HepG2 (cell line): ENCODE data around the gene GPC6.

Source experiments
- CTCF ChIP-seq: sonication (generic); formaldehyde crosslinking; IDR thresholded peaks from 2 replicates; pipeline ENCODE4 v1.5.0; 2020; ENCODE audit warnings: mild to moderate bottlenecking, missing genetic modification reagents, moderate library complexity
- DMTF1 ChIP-seq: sonication (generic); formaldehyde crosslinking; IDR thresholded peaks from 2 replicates; pipeline ENCODE4 v1.4.0; 2020; ENCODE audit warnings: mild to moderate bottlenecking, missing genetic modification reagents
- EED ChIP-seq: sonication (generic); formaldehyde crosslinking; IDR thresholded peaks from 2 replicates; pipeline ENCODE4 v1.5.0; 2020; ENCODE audit warnings: mild to moderate bottlenecking, missing genetic modification reagents
- ZFX ChIP-seq: sonication (generic); formaldehyde crosslinking; IDR thresholded peaks from 2 replicates; pipeline ENCODE4 v1.4.0; 2020; ENCODE audit warnings: mild to moderate bottlenecking, low read depth, missing genetic modification reagents, moderate library complexity
- ZNF644 ChIP-seq: IDR thresholded peaks from 2 replicates; pipeline ENCODE4 v1.6.1; 2016; ENCODE audit warnings: low read depth

GRCh38 chr13:93603043-93603442, 376.4 kb downstream of the GPC6 start:
- TF ChIP-seq ZFX (CRISPR knock-in tag) (no peak), CTCF (no peak), EED (no peak), ZNF644 (CRISPR knock-in tag) (no peak), DMTF1 (no peak)
